NCI-H1417 treated with DMSO at 0.1 percent for 48 hours (cell line): ENCODE results near the gene PSMC3IP.
A peak's percentile ranks its signal among the peaks of the same experiment; 100 is the strongest.

Source experiments
- DNase-seq: peaks from one replicate; lab custom pipeline; 2025; lab: John Stamatoyannopoulos, UW

PSMC3IP gene

DNA sequence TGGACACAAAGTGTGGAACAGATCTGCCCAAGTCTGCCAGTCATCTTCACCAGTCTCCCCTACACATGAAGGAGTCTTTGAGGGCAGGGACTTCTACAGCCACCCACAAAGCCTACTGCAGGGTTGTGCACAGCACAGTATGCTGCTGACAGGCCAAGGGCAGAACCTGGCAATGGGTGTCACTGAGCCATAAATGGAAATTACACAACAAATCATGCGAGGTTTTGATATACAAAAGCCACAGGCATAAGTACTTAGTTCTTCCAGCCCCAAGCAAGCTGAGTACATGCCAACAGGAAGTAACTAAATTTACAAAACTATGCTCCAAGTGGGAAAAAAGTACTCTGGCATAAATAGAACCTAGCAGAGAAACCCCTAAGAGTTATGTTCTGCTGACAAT lies 7.8 kb upstream of the PSMC3IP start:
- no peak for DNase-seq

- no peak for DNase-seq
These were observed 7.4 kb upstream of the PSMC3IP start for GRCh38 chr17:42584880-42585279.

- DNase-seq, result no peak
These were observed 4.3 kb upstream of the PSMC3IP start for GRCh38 chr17:42581744-42582270.

GRCh38 chr17:42579794-42580551 lies 2.4 kb upstream of the PSMC3IP start:
- no peak for DNase-seq

GRCh38 chr17:42578282-42578869 lies 847 bp upstream of the PSMC3IP start:
- peak; percentile 56 for DNase-seq

DNA sequence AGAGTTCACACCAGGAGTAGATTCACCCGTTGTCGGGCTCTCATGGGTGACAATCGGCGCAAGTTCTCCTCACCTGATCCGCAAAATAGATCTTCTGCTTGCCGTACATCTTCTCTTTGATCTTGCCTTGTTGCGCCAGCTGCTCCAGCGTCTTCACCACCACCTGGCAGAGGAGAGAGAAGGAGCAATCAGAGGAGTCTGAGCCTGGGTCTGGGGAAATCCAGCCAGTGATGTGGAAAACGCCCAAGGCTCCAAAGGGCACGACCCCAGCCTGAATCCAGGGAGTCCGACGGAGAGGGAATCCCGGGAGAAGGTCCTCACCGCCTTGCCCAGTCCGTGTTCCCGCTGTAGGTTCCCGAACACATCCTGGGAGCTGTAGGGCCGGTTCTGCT lies 393 bp downstream of the PSMC3IP start:
- DNase-seq, result no peak

GRCh38 chr17:42574463-42574862 lies 3.1 kb downstream of the PSMC3IP start:
- no peak for DNase-seq

DNA sequence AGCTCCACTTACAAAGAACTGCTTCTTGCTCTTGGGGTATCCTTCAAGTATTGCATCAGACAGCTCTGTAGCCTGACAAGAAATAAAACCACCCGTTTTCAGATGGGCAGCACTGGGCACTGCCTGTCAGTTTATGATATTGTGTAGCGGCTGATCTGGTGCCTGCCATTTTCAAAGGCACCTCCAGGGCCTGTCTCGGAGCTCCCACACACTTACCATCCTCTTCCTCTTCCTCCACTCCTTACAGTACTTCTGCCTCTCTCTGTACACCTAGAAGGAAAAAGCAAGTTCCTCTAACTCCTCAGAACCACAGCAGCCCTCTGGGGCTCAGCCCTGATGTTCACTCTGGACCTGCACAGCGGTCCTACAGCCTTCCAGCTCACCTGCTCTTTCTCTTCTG lies 4.4 kb downstream of the PSMC3IP start:
- no peak for DNase-seq

GRCh38 chr17:42571435-42572225 lies 5.9 kb downstream of the PSMC3IP start:
- DNase-seq, result no peak

- no peak for DNase-seq
These were observed 9.0 kb downstream of the PSMC3IP start for GRCh38 chr17:42568341-42569111.

DNA sequence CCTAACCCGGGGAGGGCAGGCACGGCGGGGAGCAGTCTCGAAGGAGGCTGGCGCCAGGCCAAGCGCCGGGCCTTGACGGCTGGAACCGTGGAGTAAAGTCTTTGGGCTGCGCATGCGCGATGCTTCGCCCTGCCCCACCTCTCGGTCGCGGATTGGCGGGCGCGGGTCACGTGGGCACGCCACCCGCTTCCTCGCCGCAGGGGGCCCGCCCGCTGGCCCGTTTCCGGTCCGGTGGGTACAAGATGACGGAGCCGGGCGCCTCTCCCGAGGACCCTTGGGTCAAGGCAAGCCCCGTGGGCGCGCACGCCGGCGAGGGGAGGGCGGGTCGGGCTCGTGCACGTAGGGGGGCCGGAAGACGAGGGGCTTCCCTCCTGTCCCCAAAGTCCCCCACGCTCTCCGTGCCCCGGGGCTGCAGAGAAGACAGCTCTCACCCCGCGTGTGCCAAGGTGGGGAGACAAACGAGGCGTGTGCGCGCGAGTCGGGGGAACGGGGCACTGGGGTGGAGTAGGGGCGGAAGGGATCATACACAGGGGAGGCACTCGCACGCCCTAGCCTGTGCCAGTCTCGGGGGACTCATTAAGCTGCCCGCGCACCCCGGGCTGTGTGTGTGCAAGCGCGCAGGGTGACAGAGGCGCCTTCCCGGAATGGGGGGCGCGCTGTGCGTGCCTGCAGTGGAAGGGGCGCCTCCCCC lies 10.5 kb downstream of the PSMC3IP start, which contains the start of gene MLX:
Gene MLX, plus strand, starts transcription at position 218 of the 691 bp plus-strand sequence. Its CDS starts 25 bp downstream, at position 243.
- DNase-seq, result peak; percentile 61

- DNase-seq, result no peak
These were observed 11.2 kb downstream of the PSMC3IP start for GRCh38 chr17:42566215-42566882.

DNA sequence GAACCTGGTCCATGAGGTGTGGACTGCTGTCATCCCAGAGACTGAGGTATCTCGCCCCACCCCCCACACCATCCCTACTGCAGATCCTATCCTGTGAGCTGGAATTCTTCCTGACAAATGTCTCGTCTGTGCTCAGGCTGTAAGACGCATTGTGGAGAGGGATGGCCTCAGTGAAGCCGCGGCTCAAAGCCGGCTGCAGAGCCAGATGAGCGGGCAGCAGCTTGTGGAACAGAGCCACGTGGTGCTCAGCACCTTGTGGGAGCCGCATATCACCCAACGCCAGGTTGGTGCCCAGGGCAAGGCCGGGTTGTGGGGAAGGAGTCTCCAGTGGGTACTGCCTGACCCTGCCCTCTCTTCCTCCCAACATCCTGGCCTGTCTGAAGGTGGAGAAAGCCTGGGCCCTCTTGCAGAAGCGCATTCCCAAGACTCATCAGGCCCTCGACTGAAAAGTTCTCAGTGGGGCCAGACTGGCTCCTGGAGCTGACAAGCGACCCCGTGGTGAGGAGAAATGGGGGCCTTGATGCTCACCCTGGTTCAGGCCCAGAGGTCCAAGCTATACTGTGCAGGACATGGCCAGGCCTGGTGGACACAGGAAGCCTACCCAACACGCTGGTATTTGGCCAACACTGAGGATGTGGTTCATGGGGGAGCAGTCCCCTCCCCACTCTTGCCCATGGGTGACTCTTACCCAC lies 11.9 kb downstream of the PSMC3IP start:
- DNase-seq, result no peak

DNA sequence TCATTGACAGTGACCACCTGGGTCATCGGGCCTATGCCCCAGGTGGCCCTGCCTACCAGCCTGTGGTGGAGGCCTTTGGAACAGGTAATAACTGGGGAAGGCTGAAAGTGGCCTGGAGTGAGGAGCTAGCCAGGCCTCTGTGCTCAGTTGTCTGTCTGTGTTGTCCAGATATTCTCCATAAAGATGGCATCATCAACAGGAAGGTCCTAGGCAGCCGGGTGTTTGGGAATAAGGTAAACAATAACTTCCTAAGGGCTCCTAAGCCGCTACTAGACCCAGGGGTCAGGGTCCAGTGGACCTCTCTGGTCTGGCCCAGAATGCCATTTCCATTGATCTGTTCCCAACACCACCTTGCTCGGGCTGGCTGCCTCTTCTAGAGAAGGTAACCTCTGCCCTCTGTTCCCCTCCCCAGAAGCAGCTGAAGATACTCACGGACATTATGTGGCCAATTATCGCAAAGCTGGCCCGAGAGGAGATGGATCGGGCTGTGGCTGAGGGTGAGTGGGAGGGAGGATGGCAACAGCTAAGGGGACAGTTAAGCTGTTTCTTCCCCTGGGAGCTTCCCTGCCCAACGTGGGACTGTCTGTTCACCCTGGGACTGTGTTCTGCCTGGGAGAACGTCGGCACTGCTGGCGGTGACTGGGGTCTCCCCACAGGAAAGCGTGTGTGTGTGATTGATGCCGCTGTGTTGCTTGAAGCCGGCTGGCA lies 12.6 kb downstream of the PSMC3IP start:
- DNase-seq, result no peak

GRCh38 chr17:42563950-42564349 lies 13.6 kb downstream of the PSMC3IP start:
- no peak for DNase-seq

DNA sequence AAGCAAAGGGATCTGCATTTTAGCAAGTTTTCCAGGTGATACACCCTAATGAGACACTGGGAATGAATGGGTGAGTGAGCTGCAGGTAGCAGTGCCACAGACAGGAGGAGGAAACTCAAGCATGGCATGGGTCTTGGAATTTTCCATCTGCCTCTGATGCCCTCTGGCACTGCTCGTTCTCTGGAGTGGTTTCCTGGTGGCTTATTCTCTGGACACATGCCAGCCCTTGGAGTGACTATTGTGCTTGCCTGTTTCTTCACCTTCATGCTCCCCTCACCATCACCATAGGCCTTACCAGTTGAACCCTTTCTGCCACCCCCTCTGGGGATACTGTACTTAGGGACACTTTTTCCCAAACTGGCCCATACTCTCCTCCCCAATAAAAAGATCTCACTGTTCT lies 14.0 kb downstream of the PSMC3IP start:
- DNase-seq, result no peak

DNA sequence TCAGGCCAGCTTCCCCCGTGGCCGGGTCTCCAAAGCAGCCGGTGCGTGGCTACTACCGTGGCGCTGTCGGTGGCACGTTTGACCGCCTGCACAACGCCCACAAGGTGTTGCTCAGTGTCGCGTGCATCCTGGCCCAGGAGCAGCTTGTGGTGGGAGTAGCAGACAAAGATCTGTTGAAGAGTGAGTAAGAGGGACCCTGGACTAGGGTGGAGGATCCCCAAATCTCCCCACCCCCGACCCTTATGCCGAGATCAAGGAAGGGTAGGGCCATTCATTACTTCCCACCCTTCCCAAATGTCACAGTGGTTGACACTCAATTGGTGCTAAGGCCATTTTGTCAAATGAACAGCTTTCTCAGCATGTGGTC lies 14.4 kb downstream of the PSMC3IP start:
- no peak for DNase-seq

- no peak for DNase-seq
These were observed 15.0 kb downstream of the PSMC3IP start for GRCh38 chr17:42562388-42563142.

DNA sequence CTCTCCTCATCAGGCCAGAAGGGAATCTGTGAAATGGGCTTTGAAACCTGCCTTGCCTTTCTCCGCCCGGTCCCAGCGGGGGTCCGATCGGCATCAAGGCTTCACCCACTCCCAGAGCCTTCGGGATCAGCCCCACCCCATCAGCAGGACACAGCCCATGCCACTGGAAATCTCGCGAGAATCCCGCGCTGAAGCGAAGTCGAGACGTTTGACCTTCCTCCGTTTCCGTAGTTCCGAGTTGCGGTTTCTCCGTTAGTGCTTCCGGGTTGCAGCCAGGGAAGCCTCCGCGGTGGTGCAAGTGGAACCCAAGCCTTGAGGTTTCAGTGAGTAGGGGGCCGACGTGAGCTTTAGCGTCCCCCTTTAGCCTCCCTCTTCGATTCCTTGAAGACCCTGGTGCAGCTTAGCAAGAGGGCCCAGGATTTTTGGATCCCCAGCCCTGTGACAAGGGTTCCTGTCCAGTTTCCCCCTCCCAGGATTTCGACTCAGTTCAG lies 15.6 kb downstream of the PSMC3IP start, which contains the start of gene COASY:
Gene COASY, plus strand, starts transcription at position 252 of the 491 bp plus-strand sequence. CDS start 475 bp downstream, outside the sequence.
- peak; percentile 84 for DNase-seq
